Left ventricle myocardium inferior (tissue), 1 donor: ENCODE data around the gene INPP4A. TPM values are rescaled to one million over a fixed set of nuclear protein-coding genes. Genes with fewer than 3 reads are reported as not detected.

Experiments used
- DNase-seq: peaks from one replicate; pipeline ENCODE4 v3.0.0-alpha.2; 2020
- H3K27ac ChIP-seq: fragments of 200-600 bp; replicated peaks from 2 replicates; pipeline ENCODE4 v1.8.0; 2021
- H3K27me3 ChIP-seq: fragments of 200-600 bp; 2 replicates; pipeline ENCODE4 v1.8.0; 2021; ENCODE audit warnings: low read depth
- H3K36me3 ChIP-seq: fragments of 200-600 bp; 2 replicates; pipeline ENCODE4 v1.8.0; 2021
- H3K4me1 ChIP-seq: fragments of 200-600 bp; 2 replicates; pipeline ENCODE4 v1.8.0; 2021
- H3K4me3 ChIP-seq: fragments of 200-600 bp; 2 replicates; pipeline ENCODE4 v1.8.0; 2021; ENCODE audit warnings: mild to moderate bottlenecking, moderate library complexity
- H3K9me3 ChIP-seq: fragments of 200-600 bp; replicated peaks from 2 replicates; pipeline ENCODE4 v1.8.0; 2021
- intact Hi-C: fragments of 100-400 bp; cut with micrococcal nuclease; formaldehyde crosslinking; loops from one replicate; pipeline ENCODE4 v1.11.0; 2022
- total RNA-seq: library from RNA; stranded (reverse); fragmentation: NEBNext Ultra II Directional; extraction: Animal tissue kit (Norgen Biotek cat#: 25700); gene quantifications from one replicate; pipeline ENCODE4 v1.2.1, GENCODE V29; 2021
- TF ChIP-seq, protein P1 (sequence below): fragments of 200-600 bp; IDR thresholded peaks from 2 replicates; pipeline ENCODE4 v1.8.0; 2021; ENCODE audit warnings: antibody characterized with exemption, mild to moderate bottlenecking, borderline replicate concordance
- donor health status: DM: no; HTN: yes; CAD: no; lungs with severe emphysema.

The INPP4A gene
- total RNA-seq, 1 donor from 2014 or later = 20.8 TPM

DNA sequence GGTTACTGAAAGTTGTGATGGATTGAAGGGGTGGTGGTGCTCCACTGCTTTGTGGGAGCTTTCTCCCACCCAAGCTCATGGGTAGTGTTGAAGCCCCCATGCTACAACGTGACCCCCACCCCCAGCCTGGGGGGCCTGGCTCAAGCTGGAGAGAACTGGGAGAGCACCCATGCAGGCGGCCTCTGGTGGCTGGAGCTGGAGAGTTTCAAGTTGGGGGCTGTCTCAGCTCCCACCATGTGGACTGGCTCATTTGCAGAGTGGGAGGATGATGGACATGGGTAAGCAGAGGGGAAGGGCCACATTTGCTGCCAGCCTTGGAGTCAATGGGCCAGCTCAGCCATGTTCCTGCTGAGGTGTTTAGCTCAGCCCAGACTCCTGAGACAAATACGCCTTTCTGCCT, 62.8 kb downstream of the INPP4A start:
- H3K27ac ChIP-seq = peak overlapping the region; percentile 65
- no peak overlapping the region for H3K4me3 ChIP-seq
- no peaks in the 10 kb centered on the region for H3K27me3 ChIP-seq
- intact Hi-C loops = no loop called here
- DNase-seq = no peak
- TF ChIP-seq, protein P1, sequence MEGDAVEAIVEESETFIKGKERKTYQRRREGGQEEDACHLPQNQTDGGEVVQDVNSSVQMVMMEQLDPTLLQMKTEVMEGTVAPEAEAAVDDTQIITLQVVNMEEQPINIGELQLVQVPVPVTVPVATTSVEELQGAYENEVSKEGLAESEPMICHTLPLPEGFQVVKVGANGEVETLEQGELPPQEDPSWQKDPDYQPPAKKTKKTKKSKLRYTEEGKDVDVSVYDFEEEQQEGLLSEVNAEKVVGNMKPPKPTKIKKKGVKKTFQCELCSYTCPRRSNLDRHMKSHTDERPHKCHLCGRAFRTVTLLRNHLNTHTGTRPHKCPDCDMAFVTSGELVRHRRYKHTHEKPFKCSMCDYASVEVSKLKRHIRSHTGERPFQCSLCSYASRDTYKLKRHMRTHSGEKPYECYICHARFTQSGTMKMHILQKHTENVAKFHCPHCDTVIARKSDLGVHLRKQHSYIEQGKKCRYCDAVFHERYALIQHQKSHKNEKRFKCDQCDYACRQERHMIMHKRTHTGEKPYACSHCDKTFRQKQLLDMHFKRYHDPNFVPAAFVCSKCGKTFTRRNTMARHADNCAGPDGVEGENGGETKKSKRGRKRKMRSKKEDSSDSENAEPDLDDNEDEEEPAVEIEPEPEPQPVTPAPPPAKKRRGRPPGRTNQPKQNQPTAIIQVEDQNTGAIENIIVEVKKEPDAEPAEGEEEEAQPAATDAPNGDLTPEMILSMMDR = no peak
- no peaks in the 10 kb centered on the region for H3K9me3 ChIP-seq
- H3K36me3 ChIP-seq = peaks cover 3% of the 10 kb centered on the region
- peaks cover 64% of the 10 kb centered on the region for H3K4me1 ChIP-seq

DNA sequence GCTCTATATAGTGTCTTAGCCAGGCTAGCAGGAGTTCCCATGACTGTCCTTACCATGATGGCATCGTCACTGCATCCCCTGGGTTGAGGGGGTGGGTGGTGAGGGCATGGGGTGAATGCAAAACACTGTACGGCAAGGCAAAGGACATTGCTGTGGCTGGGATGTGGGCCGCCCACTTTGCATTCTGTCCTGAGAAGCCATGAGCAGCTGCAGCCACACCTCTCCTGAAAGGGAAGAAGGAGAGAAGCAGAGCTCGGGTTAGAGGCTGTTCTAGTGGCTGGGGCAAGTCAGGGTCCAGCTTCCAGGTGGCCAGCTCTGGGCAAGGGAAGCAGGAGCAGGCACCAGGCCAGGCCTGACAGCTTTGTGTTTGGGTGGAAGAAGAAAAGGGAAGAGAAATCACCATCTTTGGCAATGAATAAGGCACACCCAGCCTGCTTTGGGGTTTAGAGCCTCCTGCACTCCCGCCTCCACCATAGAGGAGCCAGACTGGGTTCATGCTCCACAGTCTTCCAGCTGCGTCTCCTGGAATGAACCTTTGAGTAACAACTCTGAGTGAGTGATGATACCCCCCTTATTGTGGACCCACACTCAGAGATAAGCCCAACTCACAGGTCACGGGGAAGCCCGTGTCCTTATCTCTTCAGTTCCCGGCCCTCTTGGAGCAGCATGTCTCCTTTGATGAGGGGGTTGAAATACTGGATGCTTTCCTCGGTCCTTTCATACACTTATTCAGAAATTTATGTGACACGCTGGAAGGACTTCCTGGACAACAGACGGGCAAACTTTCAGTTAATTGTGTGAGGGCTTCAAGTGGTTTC, 63.4 kb downstream of the INPP4A start:
- Histone ChIP-seq H3K4me1 (peaks cover 57% of the 10 kb centered on the region), H3K36me3 (peaks cover 3% of the 10 kb centered on the region), H3K9me3 (no peaks in the 10 kb centered on the region), H3K27ac (peak overlapping the region; percentile 65), H3K27me3 (no peaks in the 10 kb centered on the region), H3K4me3 (no peak overlapping the region)
- peak; percentile 74 for DNase-seq
- intact Hi-C loops = no loop called here
- TF ChIP-seq, protein P1 = no peak

DNA sequence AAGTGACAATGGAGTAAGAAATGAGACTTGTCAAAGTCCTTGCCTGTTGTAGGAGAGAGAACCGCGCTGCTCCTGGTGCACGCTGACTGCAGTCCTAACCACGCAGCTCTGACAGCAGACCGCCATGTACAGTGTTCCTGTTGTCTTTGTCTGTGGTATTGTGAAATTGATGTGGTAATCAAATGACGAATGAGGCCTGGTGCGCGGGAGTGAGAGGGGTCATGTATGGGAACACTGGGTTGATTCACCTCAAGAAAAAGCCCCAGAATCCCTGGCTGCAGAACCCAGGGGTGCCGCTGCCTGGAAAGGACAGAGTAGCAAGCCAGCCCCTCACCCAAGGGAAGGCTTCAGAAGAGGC, 64.0 kb downstream of the INPP4A start:
- H3K27ac ChIP-seq = peak overlapping the region; percentile 65

DNA sequence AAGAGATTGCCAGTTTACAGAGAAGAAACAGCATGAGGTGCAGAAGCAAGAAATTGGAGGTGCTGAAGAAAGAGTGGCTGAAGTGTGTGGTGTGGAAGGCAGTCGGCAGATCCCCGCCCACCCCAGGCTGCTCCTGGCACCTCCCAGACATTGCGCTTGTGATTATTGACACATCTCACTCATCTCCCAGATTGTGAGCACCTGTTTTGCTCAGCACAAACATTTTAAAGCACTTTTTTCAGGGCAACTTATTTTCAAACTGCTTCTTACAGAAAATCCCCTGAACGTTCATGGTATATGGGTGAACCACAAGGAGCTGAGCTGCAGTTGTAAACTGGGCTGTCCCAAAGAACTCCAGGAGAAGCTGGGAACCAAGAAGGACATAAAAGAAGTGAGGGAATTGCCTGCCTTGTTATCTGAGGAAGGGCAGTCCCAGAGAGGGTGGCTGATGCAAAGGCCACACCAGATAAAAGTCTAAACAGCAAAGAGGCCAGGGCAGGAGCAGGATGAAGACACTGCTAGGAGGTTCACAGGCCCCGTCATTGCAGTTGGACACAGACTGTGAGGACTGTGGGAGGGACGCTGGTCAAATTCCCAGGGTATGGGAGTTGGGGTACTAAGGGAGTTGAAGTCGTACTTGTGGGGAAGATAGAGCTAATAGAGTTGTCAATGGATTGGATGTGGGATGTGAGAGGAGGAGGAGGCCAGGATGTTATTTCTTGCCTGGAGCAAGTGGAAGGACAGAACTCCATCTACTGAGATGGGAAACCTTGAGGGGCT, 65.1 kb downstream of the INPP4A start:
- Histone ChIP-seq H3K27me3 (no peaks in the 10 kb centered on the region), H3K4me1 (peaks cover 47% of the 10 kb centered on the region), H3K36me3 (peaks cover 3% of the 10 kb centered on the region), H3K27ac (no peak overlapping the region), H3K4me3 (no peak overlapping the region), H3K9me3 (no peaks in the 10 kb centered on the region)
- intact Hi-C loops = no loop called here
- no peak for DNase-seq
- TF ChIP-seq, protein P1 = no peak

More for the DNA sequence above, 64.0 kb downstream of the INPP4A start:
- Histone ChIP-seq H3K9me3 (no peaks in the 10 kb centered on the region), H3K4me3 (no peak overlapping the region), H3K36me3 (peaks cover 3% of the 10 kb centered on the region), H3K27me3 (no peaks in the 10 kb centered on the region), H3K4me1 (peaks cover 52% of the 10 kb centered on the region)
- intact Hi-C loops = no loop called here
- TF ChIP-seq, protein P1 = no peak
- peak; percentile 56 for DNase-seq

- H3K9me3 ChIP-seq = no peaks in the 10 kb centered on the region
- TF ChIP-seq, protein P1 = no peak
- no peak for DNase-seq
- no peaks in the 10 kb centered on the region for H3K27me3 ChIP-seq
- intact Hi-C loops = no loop called here
- peaks cover 47% of the 10 kb centered on the region for H3K4me1 ChIP-seq
- H3K4me3 ChIP-seq = no peak overlapping the region
- H3K36me3 ChIP-seq = peaks cover 3% of the 10 kb centered on the region
- H3K27ac ChIP-seq = no peak overlapping the region
Observed at GRCh38 chr2:98510322-98510662, 65.6 kb downstream of the INPP4A start.
